ENCODE measurements around the gene TRIM69. TPM values are rescaled to one million over a fixed set of nuclear protein-coding genes. Genes with fewer than 3 reads are reported as not detected.
"Not testable (repeated sequence)": the region's sequence is repeated elsewhere in the genome, so short reads cannot be mapped to it uniquely, and the experiment has no call there.

TRIM69 gene
- total RNA-seq, 1 donor from 2014 or later = 38.6 TPM

- Mint-ChIP-seq H3K4me1 (peaks cover 76% of the 10 kb centered on the region), H3K4me3 (peak overlapping the region; percentile 36), H3K36me3 (ENCODE audit: low read depth) (peaks cover 49% of the 10 kb centered on the region), H3K27me3 (no peaks in the 10 kb centered on the region), H3K9me3 (no peaks in the 10 kb centered on the region), H3K27ac (peak overlapping the region; percentile 97)
- peak; percentile 70 for DNase-seq
- intact Hi-C loops (cut with micrococcal nuclease) = loop anchor here (10.0 kb wide), 2 partner anchors 684 to 896 kb away; partner anchors contain the start of genes MFAP1 and WDR76
Observed at GRCh38 chr15:44720460-44721176, 15.7 kb upstream of the TRIM69 start.

GRCh38 chr15:44722011-44722410, 14.3 kb upstream of the TRIM69 start:
- intact Hi-C loops (cut with micrococcal nuclease) = loop anchor here (10.0 kb wide), 2 partner anchors 683 to 897 kb away; partner anchors contain the start of genes MFAP1 and WDR76

GRCh38 chr15:44726136-44726535, 10.2 kb upstream of the TRIM69 start:
- intact Hi-C loops (cut with micrococcal nuclease) = loop anchor here (5.0 to 10.0 kb wide), 4 partner anchors 179 to 901 kb away; partner anchors contain the start of genes MFAP1 and WDR76
- Mint-ChIP-seq H3K27ac (peak overlapping the region; percentile 100), H3K4me3 (peak overlapping the region; percentile 99), H3K27me3 (peaks cover 2% of the 10 kb centered on the region), H3K9me3 (no peaks in the 10 kb centered on the region), H3K4me1 (peaks cover 62% of the 10 kb centered on the region), H3K36me3 (ENCODE audit: low read depth) (peaks cover 9% of the 10 kb centered on the region)
- no peak for DNase-seq

More at GRCh38 chr15:44722011-44722410, 14.3 kb upstream of the TRIM69 start:
- H3K27me3 Mint-ChIP-seq = no peaks in the 10 kb centered on the region
- peaks cover 75% of the 10 kb centered on the region for H3K4me1 Mint-ChIP-seq
- DNase-seq = no peak
- peaks cover 35% of the 10 kb centered on the region for H3K36me3 Mint-ChIP-seq (ENCODE audit: low read depth)
- H3K27ac Mint-ChIP-seq = peak overlapping the region; percentile 97
- H3K4me3 Mint-ChIP-seq = no peak overlapping the region
- no peaks in the 10 kb centered on the region for H3K9me3 Mint-ChIP-seq

GRCh38 chr15:44726568-44727484, 9.5 kb upstream of the TRIM69 start:
- peak overlapping the region; percentile 100 for H3K27ac Mint-ChIP-seq
- peak overlapping the region; percentile 99 for H3K4me3 Mint-ChIP-seq
- intact Hi-C loops (cut with micrococcal nuclease) = loop anchor here (5.0 to 10.0 kb wide), 4 partner anchors 180 to 902 kb away; partner anchors contain the start of genes MFAP1 and WDR76
- DNase-seq = peak; percentile 95
- peaks cover 13% of the 10 kb centered on the region for H3K36me3 Mint-ChIP-seq (ENCODE audit: low read depth)
- H3K4me1 Mint-ChIP-seq = peaks cover 63% of the 10 kb centered on the region
- peaks cover 2% of the 10 kb centered on the region for H3K27me3 Mint-ChIP-seq
- H3K9me3 Mint-ChIP-seq = no peaks in the 10 kb centered on the region

GRCh38 chr15:44727485-44728231, 8.7 kb upstream of the TRIM69 start:
- H3K27ac Mint-ChIP-seq = peak overlapping the region; percentile 100
- H3K27me3 Mint-ChIP-seq = peaks cover 2% of the 10 kb centered on the region
- peaks cover 18% of the 10 kb centered on the region for H3K36me3 Mint-ChIP-seq (ENCODE audit: low read depth)
- DNase-seq = peak; percentile 76
- peaks cover 63% of the 10 kb centered on the region for H3K4me1 Mint-ChIP-seq
- H3K9me3 Mint-ChIP-seq = no peaks in the 10 kb centered on the region
- intact Hi-C loops (cut with micrococcal nuclease) = loop anchor here (1.0 to 10.0 kb wide), 8 partner anchors 8 to 903 kb away; partner anchors contain the start of genes B2M, MFAP1, PATL2 and SPG11
- H3K4me3 Mint-ChIP-seq = peak overlapping the region; percentile 99

- peaks cover 63% of the 10 kb centered on the region for H3K4me1 Mint-ChIP-seq
- intact Hi-C loops (cut with micrococcal nuclease) = loop anchor here (1.0 to 10.0 kb wide), 8 partner anchors 8 to 903 kb away; partner anchors contain the start of genes B2M, MFAP1, PATL2 and SPG11
- not testable (repeated sequence) for DNase-seq, H3K9me3 Mint-ChIP-seq, H3K27me3 Mint-ChIP-seq
- H3K4me3 Mint-ChIP-seq = peak overlapping the region; percentile 99
- peak overlapping the region; percentile 100 for H3K27ac Mint-ChIP-seq
- peaks cover 18% of the 10 kb centered on the region for H3K36me3 Mint-ChIP-seq (ENCODE audit: low read depth)
Observed at GRCh38 chr15:44728232-44728575, 8.1 kb upstream of the TRIM69 start.

GRCh38 chr15:44728576-44729407, 7.5 kb upstream of the TRIM69 start:
- no peaks in the 10 kb centered on the region for H3K9me3 Mint-ChIP-seq
- H3K4me1 Mint-ChIP-seq = peaks cover 64% of the 10 kb centered on the region
- intact Hi-C loops (cut with micrococcal nuclease) = loop anchor here (1.0 to 10.0 kb wide), 8 partner anchors 8 to 904 kb away; partner anchors contain the start of genes B2M, MFAP1, PATL2 and SPG11
- H3K27me3 Mint-ChIP-seq = peaks cover 2% of the 10 kb centered on the region
- peaks cover 22% of the 10 kb centered on the region for H3K36me3 Mint-ChIP-seq (ENCODE audit: low read depth)
- peak overlapping the region; percentile 99 for H3K4me3 Mint-ChIP-seq
- peak; percentile 99 for DNase-seq
- H3K27ac Mint-ChIP-seq = peak overlapping the region; percentile 100

- peak overlapping the region; percentile 99 for H3K4me3 Mint-ChIP-seq
- H3K36me3 Mint-ChIP-seq (ENCODE audit: low read depth) = peaks cover 22% of the 10 kb centered on the region
- DNase-seq = peak; percentile 56
- peak overlapping the region; percentile 100 for H3K27ac Mint-ChIP-seq
- peaks cover 61% of the 10 kb centered on the region for H3K4me1 Mint-ChIP-seq
- H3K9me3 Mint-ChIP-seq = no peaks in the 10 kb centered on the region
- intact Hi-C loops (cut with micrococcal nuclease) = loop anchor here (5.0 to 10.0 kb wide), 4 partner anchors 182 to 905 kb away; partner anchors contain the start of genes MFAP1 and WDR76
- peaks cover 2% of the 10 kb centered on the region for H3K27me3 Mint-ChIP-seq
Observed at GRCh38 chr15:44729408-44730127, 6.8 kb upstream of the TRIM69 start.

- Mint-ChIP-seq H3K4me3 (peak overlapping the region; percentile 92), H3K27ac (peak overlapping the region; percentile 97), H3K4me1 (peaks cover 58% of the 10 kb centered on the region), H3K9me3 (no peaks in the 10 kb centered on the region), H3K27me3 (no peaks in the 10 kb centered on the region), H3K36me3 (ENCODE audit: low read depth) (peaks cover 16% of the 10 kb centered on the region)
- peak; percentile 57 for DNase-seq
- intact Hi-C loops (cut with micrococcal nuclease) = loop anchor here (1.0 kb wide), 1 partner anchor 142 kb away; no protein-coding TSS in a partner anchor
Observed at GRCh38 chr15:44734839-44735481, 1.4 kb upstream of the TRIM69 start.

GRCh38 chr15:44735482-44736180, 697 bp upstream of the TRIM69 start:
- intact Hi-C loops (cut with micrococcal nuclease) = loop anchor here (1.0 kb wide), 2 partner anchors 7 to 142 kb away; no protein-coding TSS in a partner anchor
- H3K4me1 Mint-ChIP-seq = peaks cover 57% of the 10 kb centered on the region
- peak overlapping the region; percentile 97 for H3K27ac Mint-ChIP-seq
- DNase-seq = peak; percentile 80
- H3K9me3 Mint-ChIP-seq = no peaks in the 10 kb centered on the region
- H3K27me3 Mint-ChIP-seq = no peaks in the 10 kb centered on the region
- peak overlapping the region; percentile 92 for H3K4me3 Mint-ChIP-seq
- peaks cover 18% of the 10 kb centered on the region for H3K36me3 Mint-ChIP-seq (ENCODE audit: low read depth)
